Muscle layer of colon (tissue), 2 donors: ENCODE measurements around the gene RNF10.
"Not testable (repeated sequence)": the region's sequence is repeated elsewhere in the genome, so short reads cannot be mapped to it uniquely, and the experiment has no call there.

Experiments
- H3K27ac ChIP-seq: one replicate; pipeline ENCODE4 v1.7.0; 2013; ENCODE audit warnings: low read depth, mild to moderate bottlenecking, low read length, moderate library complexity
- H3K27me3 ChIP-seq, 2 donors: one replicate each; pipeline ENCODE4 v1.7.0; 2013; ENCODE audit warnings: low read length in 2 of 2, mild to moderate bottlenecking in 2 of 2; ENCODE audit not compliant: insufficient read depth in 2 of 2, control insufficient read depth in 1 of 2
- H3K36me3 ChIP-seq: one replicate; pipeline ENCODE4 v1.7.0; 2013; ENCODE audit warnings: mild to moderate bottlenecking, low read length; ENCODE audit not compliant: insufficient read depth
- H3K4me1 ChIP-seq: one replicate; pipeline ENCODE4 v1.7.0; 2013; ENCODE audit warnings: mild to moderate bottlenecking, low read length; ENCODE audit not compliant: insufficient read depth
- H3K4me3 ChIP-seq, 2 donors: one replicate each; pipeline ENCODE4 v1.7.0; 2013; ENCODE audit warnings: low read length in 2 of 2, low read depth in 1 of 2, mild to moderate bottlenecking in 1 of 2, moderate library complexity in 1 of 2
- H3K9ac ChIP-seq: one replicate; pipeline ENCODE4 v1.7.0; 2013; ENCODE audit warnings: low read length
- H3K9me3 ChIP-seq: one replicate; pipeline ENCODE4 v1.7.0; 2013; ENCODE audit warnings: mild to moderate bottlenecking, low read length
- donor health status: abdominal sarcoma.
- donor health status: Adenocarcinoma of cecum.

The RNF10 gene

GRCh38 chr12:120599672-120600552 is 65.8 kb downstream of the RNF10 start:
- Histone ChIP-seq H3K27ac (no peak overlapping the region), H3K9me3 (no peaks in the 10 kb centered on the region), H3K4me3 (no peak overlapping the region)

GRCh38 chr12:120602416-120602815 is 68.3 kb downstream of the RNF10 start:
- H3K9me3 ChIP-seq, H3K27ac ChIP-seq, H3K4me3 ChIP-seq, H3K27me3 ChIP-seq, H3K4me1 ChIP-seq, H3K9ac ChIP-seq, H3K36me3 ChIP-seq: not testable (repeated sequence)

More at GRCh38 chr12:120599672-120600552, 65.8 kb downstream of the RNF10 start:
- Histone ChIP-seq H3K9ac (no peak overlapping the region), H3K4me1 (no peaks in the 10 kb centered on the region), H3K36me3 (no peaks in the 10 kb centered on the region), H3K27me3 (no peaks in the 10 kb centered on the region)

- Histone ChIP-seq H3K27ac (no peak overlapping the region), H3K4me3 (no peak overlapping the region), H3K27me3 (no peaks in the 10 kb centered on the region), H3K9me3 (no peaks in the 10 kb centered on the region), H3K9ac (no peak overlapping the region), H3K36me3 (no peaks in the 10 kb centered on the region), H3K4me1 (no peaks in the 10 kb centered on the region)
Observed at GRCh38 chr12:120610560-120610959, 76.4 kb downstream of the RNF10 start.

GRCh38 chr12:120611534-120611933 is 77.4 kb downstream of the RNF10 start:
- H3K9ac ChIP-seq, H3K4me3 ChIP-seq, H3K9me3 ChIP-seq, H3K27ac ChIP-seq, H3K27me3 ChIP-seq, H3K36me3 ChIP-seq, H3K4me1 ChIP-seq: not testable (repeated sequence)

GRCh38 chr12:120614848-120615247 is 80.7 kb downstream of the RNF10 start:
- no peaks in the 10 kb centered on the region for H3K27me3 ChIP-seq
- H3K9ac ChIP-seq, result no peak overlapping the region
- H3K27ac ChIP-seq, result no peak overlapping the region
- no peaks in the 10 kb centered on the region for H3K36me3 ChIP-seq
- H3K9me3 ChIP-seq, result no peaks in the 10 kb centered on the region
- H3K4me3 ChIP-seq, result no peak overlapping the region
- H3K4me1 ChIP-seq, result no peaks in the 10 kb centered on the region

- H3K27ac ChIP-seq, H3K4me3 ChIP-seq, H3K36me3 ChIP-seq, H3K9me3 ChIP-seq, H3K27me3 ChIP-seq, H3K4me1 ChIP-seq, H3K9ac ChIP-seq: not testable (repeated sequence)
Observed at GRCh38 chr12:120617193-120617592, 83.0 kb downstream of the RNF10 start.

GRCh38 chr12:120617767-120618166 is 83.6 kb downstream of the RNF10 start:
- H3K4me3 ChIP-seq, H3K27ac ChIP-seq, H3K27me3 ChIP-seq, H3K9me3 ChIP-seq, H3K36me3 ChIP-seq, H3K4me1 ChIP-seq, H3K9ac ChIP-seq: not testable (repeated sequence)

GRCh38 chr12:120618954-120619615 is 84.9 kb downstream of the RNF10 start:
- no peaks in the 10 kb centered on the region for H3K36me3 ChIP-seq
- H3K9me3 ChIP-seq, result no peaks in the 10 kb centered on the region
- H3K4me1 ChIP-seq, result no peaks in the 10 kb centered on the region
- H3K27ac ChIP-seq, result no peak overlapping the region
- H3K27me3 ChIP-seq, result no peaks in the 10 kb centered on the region
- no peak overlapping the region for H3K9ac ChIP-seq
- no peak overlapping the region for H3K4me3 ChIP-seq

- no peak overlapping the region for H3K27ac ChIP-seq
- H3K4me3 ChIP-seq, result no peak overlapping the region
- no peak overlapping the region for H3K9ac ChIP-seq
Observed at GRCh38 chr12:120620624-120621023, 86.5 kb downstream of the RNF10 start.

GRCh38 chr12:120625557-120626419 is 91.6 kb downstream of the RNF10 start:
- H3K27me3 ChIP-seq, result no peaks in the 10 kb centered on the region
- no peaks in the 10 kb centered on the region for H3K36me3 ChIP-seq
- H3K27ac ChIP-seq, result no peak overlapping the region
- no peaks in the 10 kb centered on the region for H3K4me1 ChIP-seq
- no peak overlapping the region for H3K4me3 ChIP-seq
- no peak overlapping the region for H3K9ac ChIP-seq
- H3K9me3 ChIP-seq, result no peaks in the 10 kb centered on the region

More at GRCh38 chr12:120620624-120621023, 86.5 kb downstream of the RNF10 start:
- Histone ChIP-seq H3K36me3 (no peaks in the 10 kb centered on the region), H3K27me3 (no peaks in the 10 kb centered on the region), H3K9me3 (no peaks in the 10 kb centered on the region), H3K4me1 (no peaks in the 10 kb centered on the region)
